Mesendoderm (in vitro differentiated cells): ENCODE data around the gene WDR37.

Source experiments
- DNase-seq: peaks from one replicate; pipeline ENCODE4 v3.0.0; 2013
- H2AK5ac ChIP-seq: 2 replicates; pipeline ENCODE4 v1.6.1; 2013; ENCODE audit warnings: low read length, inconsistent platforms
- H2BK120ac ChIP-seq: 2 replicates; pipeline ENCODE4 v1.6.1; 2013; ENCODE audit warnings: low read depth, mild to moderate bottlenecking, low read length, moderate library complexity, mixed read lengths
- H2BK15ac ChIP-seq: replicated peaks from 2 replicates; pipeline ENCODE4 v1.6.1; 2013; ENCODE audit warnings: low read depth, mild to moderate bottlenecking, moderate library complexity
- H2BK5ac ChIP-seq: 2 replicates; pipeline ENCODE4 v1.6.1; 2013; ENCODE audit warnings: low read length, inconsistent platforms
- H3K18ac ChIP-seq: 2 replicates; pipeline ENCODE4 v1.6.1; 2013; ENCODE audit warnings: mild to moderate bottlenecking, low read length, mixed read lengths
- H3K23ac ChIP-seq: one replicate; pipeline ENCODE4 v1.6.1; 2013; ENCODE audit warnings: low read length
- H3K27ac ChIP-seq: 2 replicates; pipeline ENCODE4 v1.5.1; 2013; ENCODE audit warnings: low read depth, mild to moderate bottlenecking, inconsistent platforms, low read length, moderate library complexity
- H3K27me3 ChIP-seq: 2 replicates; pipeline ENCODE4 v1.6.1; 2013; ENCODE audit warnings: low read length, control low read depth, mild to moderate bottlenecking, inconsistent platforms; ENCODE audit not compliant: insufficient read depth, poor library complexity
- H3K36me3 ChIP-seq: 2 replicates; pipeline ENCODE4 v1.6.1; 2013; ENCODE audit warnings: low read length, inconsistent platforms; ENCODE audit not compliant: control insufficient read depth, insufficient read depth
- H3K4ac ChIP-seq: one replicate; pipeline ENCODE4 v1.6.1; 2013; ENCODE audit warnings: low read depth, mild to moderate bottlenecking, low read length, moderate library complexity
- H3K4me1 ChIP-seq: 2 replicates; pipeline ENCODE4 v1.6.1; 2013; ENCODE audit warnings: low read depth, low read length, inconsistent platforms; ENCODE audit not compliant: control insufficient read depth
- H3K4me2 ChIP-seq: 2 replicates; pipeline ENCODE4 v1.6.1; 2013; ENCODE audit warnings: low read length
- H3K4me3 ChIP-seq: 2 replicates; pipeline ENCODE4 v1.5.1; 2013; ENCODE audit warnings: mild to moderate bottlenecking, low read length
- H3K56ac ChIP-seq: one replicate; pipeline ENCODE4 v1.6.1; 2013; ENCODE audit warnings: low read length
- H3K79me1 ChIP-seq: 2 replicates; pipeline ENCODE4 v1.6.1; 2013; ENCODE audit warnings: low read length, inconsistent platforms
- H3K79me2 ChIP-seq: 2 replicates; pipeline ENCODE4 v1.6.1; 2013; ENCODE audit warnings: mild to moderate bottlenecking, low read length; ENCODE audit not compliant: control insufficient read depth, insufficient read depth
- H3K9ac ChIP-seq: 2 replicates; pipeline ENCODE4 v1.6.1; 2013; ENCODE audit warnings: low read length, inconsistent platforms
- H4K5ac ChIP-seq: one replicate; pipeline ENCODE4 v1.6.1; 2013; ENCODE audit warnings: low read length
- H4K8ac ChIP-seq: one replicate; pipeline ENCODE4 v1.6.1; 2013; ENCODE audit warnings: low read depth, mild to moderate bottlenecking, control low read depth, low read length, moderate library complexity
- WGBS: extraction: QIAGEN DNeasy Blood & Tissue Kit; methylation state at CpG from one replicate; pipeline ENCODE4 v1.1.7; 2013; ENCODE audit warnings: low lambda C conversion rate, missing lambda C conversion rate; ENCODE audit not compliant: insufficient coverage; ENCODE audit errors: extremely low coverage; 5-methylcytosine and 5-hydroxymethylcytosine counted together

The WDR37 gene

DNA sequence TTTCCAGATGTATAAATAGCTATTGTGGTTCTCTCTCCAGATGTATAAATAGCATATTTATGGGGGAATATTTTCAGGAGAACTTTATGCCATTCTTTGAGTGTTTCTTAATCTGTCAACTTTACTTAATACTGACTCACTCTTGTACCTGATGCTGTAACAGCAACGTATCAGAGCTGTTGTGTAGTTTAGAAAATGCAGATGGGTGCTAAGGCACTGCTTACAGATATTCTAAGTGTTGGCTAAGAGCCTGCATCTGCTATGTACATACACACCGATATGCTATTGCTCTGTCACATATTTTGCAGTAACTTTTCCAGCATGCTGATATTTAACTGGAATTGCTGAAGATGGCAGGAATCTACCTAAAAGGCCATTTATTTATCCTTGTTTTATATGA lies 71.9 kb downstream of the WDR37 start:
- H3K23ac ChIP-seq: no peak overlapping the region
- no peak overlapping the region for H3K4me2 ChIP-seq
- no peaks in the 10 kb centered on the region for H3K79me2 ChIP-seq
- H3K18ac ChIP-seq: no peak overlapping the region
- H3K56ac ChIP-seq: no peak overlapping the region
- no peak overlapping the region for H4K5ac ChIP-seq
- H3K79me1 ChIP-seq: no peaks in the 10 kb centered on the region
- H3K4me3 ChIP-seq: no peak overlapping the region
- no peak overlapping the region for H2BK5ac ChIP-seq
- H3K27me3 ChIP-seq: no peaks in the 10 kb centered on the region
- H3K9ac ChIP-seq: no peak overlapping the region
- H3K4ac ChIP-seq: no peak overlapping the region
- H4K8ac ChIP-seq: no peak overlapping the region
- no peak overlapping the region for H3K27ac ChIP-seq
- DNase-seq: no peak
- no peaks in the 10 kb centered on the region for H3K4me1 ChIP-seq
- H2BK15ac ChIP-seq: no peak overlapping the region
- peaks cover 5% of the 10 kb centered on the region for H3K36me3 ChIP-seq
- WGBS: no CpG with 5 or more reads among the region's 2 CpGs
- no peak overlapping the region for H2AK5ac ChIP-seq
- H2BK120ac ChIP-seq: no peak overlapping the region

DNA sequence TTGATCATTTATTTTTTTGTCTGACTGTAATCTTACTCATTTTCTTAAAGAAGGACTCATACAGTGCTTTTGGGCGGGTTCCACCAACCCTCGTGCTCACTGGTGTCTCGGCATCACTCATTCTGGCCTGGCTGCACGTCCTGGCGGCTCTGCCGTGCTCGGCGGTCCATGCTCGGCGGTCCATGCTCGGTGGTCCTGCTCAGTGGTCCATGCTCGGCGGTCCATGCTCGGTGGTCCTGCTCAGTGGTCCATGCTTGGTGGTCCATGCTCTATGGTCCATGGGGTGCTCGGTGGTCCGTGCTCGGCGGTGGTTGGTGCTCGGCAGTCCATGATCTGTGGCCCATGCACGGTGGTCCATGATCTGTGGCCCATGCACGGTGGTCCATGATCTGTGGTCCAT lies 72.5 kb downstream of the WDR37 start:
- H3K4ac ChIP-seq: no peak overlapping the region
- H3K79me1 ChIP-seq: no peaks in the 10 kb centered on the region
- H3K4me3 ChIP-seq: no peak overlapping the region
- no peak overlapping the region for H2AK5ac ChIP-seq
- peaks cover 5% of the 10 kb centered on the region for H3K36me3 ChIP-seq
- H2BK15ac ChIP-seq: no peak overlapping the region
- H2BK5ac ChIP-seq: no peak overlapping the region
- H4K8ac ChIP-seq: no peak overlapping the region
- WGBS: no CpG with 5 or more reads among the region's 21 CpGs
- H3K9ac ChIP-seq: no peak overlapping the region
- H3K4me1 ChIP-seq: no peaks in the 10 kb centered on the region
- DNase-seq: no peak
- no peak overlapping the region for H3K4me2 ChIP-seq
- no peak overlapping the region for H3K23ac ChIP-seq
- H3K27me3 ChIP-seq: no peaks in the 10 kb centered on the region
- H3K18ac ChIP-seq: no peak overlapping the region
- no peak overlapping the region for H4K5ac ChIP-seq
- no peak overlapping the region for H3K56ac ChIP-seq
- no peak overlapping the region for H2BK120ac ChIP-seq
- H3K27ac ChIP-seq: no peak overlapping the region
- H3K79me2 ChIP-seq: no peaks in the 10 kb centered on the region

DNA sequence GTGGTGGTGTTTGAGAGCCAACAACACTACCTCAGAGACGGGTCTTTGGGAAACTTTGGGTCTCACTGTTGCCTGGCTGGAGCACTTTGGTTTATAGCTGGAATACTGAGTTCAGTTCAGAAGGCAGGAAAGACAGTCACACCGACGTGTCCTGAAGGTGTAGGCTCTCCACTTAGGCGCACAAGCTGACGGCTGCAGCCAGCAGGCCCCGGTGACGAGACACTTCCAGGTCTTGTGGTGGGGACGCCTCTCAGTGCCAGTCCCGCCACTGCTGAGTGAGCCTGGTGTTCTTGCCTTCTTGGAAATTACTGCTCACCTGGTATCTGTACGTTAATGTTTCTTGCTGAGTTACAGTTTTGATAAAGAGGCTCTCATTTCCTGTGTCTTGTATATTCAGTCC lies 74.0 kb downstream of the WDR37 start:
- Histone ChIP-seq H4K5ac (no peak overlapping the region), H3K9ac (no peak overlapping the region), H3K27ac (no peak overlapping the region), H2AK5ac (no peak overlapping the region), H4K8ac (no peak overlapping the region), H3K4me2 (no peak overlapping the region), H3K4me1 (no peaks in the 10 kb centered on the region), H2BK5ac (no peak overlapping the region), H2BK15ac (no peak overlapping the region), H3K23ac (no peak overlapping the region), H3K4me3 (no peak overlapping the region), H3K4ac (no peak overlapping the region), H3K56ac (no peak overlapping the region), H3K18ac (no peak overlapping the region), H2BK120ac (no peak overlapping the region), H3K36me3 (peaks cover 2% of the 10 kb centered on the region), H3K27me3 (no peaks in the 10 kb centered on the region), H3K79me1 (no peaks in the 10 kb centered on the region), H3K79me2 (no peaks in the 10 kb centered on the region)
- no CpG with 5 or more reads among the region's 10 CpGs for WGBS
- DNase-seq: no peak

DNA sequence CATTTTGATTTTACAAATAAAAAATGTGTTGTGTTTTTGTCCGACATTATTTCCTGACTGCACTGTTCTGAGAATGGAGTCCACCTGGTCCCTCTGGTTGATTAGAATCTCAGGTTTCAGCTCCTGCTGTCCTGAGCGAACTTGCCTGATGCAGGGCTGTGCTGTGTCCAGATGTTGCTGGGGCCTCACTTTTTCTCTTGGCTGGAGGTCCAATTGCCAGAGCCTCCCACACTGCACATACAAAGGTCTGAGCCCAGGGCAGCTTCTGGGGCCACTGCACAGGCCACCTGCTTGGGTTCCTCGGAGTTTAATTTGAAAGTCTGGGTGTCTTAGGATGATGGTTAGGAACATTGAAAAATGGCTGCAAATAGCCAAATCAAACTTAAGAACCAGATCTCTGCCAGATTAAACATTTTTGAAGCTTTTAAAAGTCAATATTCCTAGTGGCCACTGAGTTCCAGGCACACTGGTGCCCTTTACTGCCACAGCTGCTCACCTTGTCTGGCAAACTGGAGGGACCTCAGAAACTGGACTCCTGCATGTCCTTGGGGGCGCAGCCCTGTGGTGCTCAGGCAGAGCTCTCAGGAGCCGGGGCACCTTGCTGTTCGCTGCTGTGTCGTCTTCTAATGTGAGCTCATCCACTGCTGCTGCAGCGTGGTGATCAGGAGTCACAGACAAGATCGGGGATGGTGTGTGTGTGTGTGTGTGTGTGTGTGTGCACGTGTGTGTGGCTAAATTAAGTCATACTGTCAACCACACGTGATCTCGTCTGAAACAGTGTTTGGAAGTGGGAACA lies 75.0 kb downstream of the WDR37 start:
- Histone ChIP-seq H4K8ac (no peak overlapping the region), H3K9ac (no peak overlapping the region), H3K23ac (no peak overlapping the region), H3K4ac (no peak overlapping the region), H3K4me3 (no peak overlapping the region), H3K79me2 (no peaks in the 10 kb centered on the region), H3K4me1 (no peaks in the 10 kb centered on the region), H2BK5ac (no peak overlapping the region), H4K5ac (no peak overlapping the region), H3K56ac (no peak overlapping the region), H3K27me3 (no peaks in the 10 kb centered on the region), H3K4me2 (no peak overlapping the region), H3K27ac (no peak overlapping the region), H2AK5ac (no peak overlapping the region), H3K18ac (no peak overlapping the region), H3K79me1 (no peaks in the 10 kb centered on the region), H2BK15ac (no peak overlapping the region), H2BK120ac (no peak overlapping the region), H3K36me3 (peaks cover 2% of the 10 kb centered on the region)
- no CpG with 5 or more reads among the region's 12 CpGs for WGBS
- DNase-seq: no peak

DNA sequence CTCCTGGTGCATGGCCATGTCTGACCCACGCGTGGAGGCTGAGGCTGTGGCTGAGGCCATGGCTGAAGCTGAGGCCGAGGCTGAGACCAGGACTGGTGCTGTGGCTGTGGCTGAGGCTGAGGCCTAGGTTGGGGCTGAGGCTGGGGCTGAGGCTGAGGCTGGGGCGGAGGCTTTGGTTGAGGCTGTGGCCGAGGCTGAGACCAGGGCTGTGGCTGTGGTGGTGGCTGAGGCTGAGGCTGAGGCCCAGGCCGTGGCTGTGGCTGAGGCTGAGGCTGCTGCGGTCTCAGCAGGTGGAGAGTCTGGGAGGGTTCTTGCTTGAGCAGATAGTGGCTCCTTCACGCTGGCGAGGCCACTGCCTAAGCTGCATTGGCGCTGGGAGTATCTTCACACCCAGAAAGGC lies 76.4 kb downstream of the WDR37 start:
- Histone ChIP-seq H2AK5ac (no peak overlapping the region), H3K9ac (no peak overlapping the region), H3K4ac (no peak overlapping the region), H3K4me1 (no peaks in the 10 kb centered on the region), H3K56ac (no peak overlapping the region), H4K5ac (no peak overlapping the region), H3K36me3 (peaks cover 2% of the 10 kb centered on the region), H3K4me3 (no peak overlapping the region), H3K4me2 (no peak overlapping the region), H3K18ac (no peak overlapping the region), H3K27ac (no peak overlapping the region), H3K23ac (no peak overlapping the region), H3K79me1 (no peaks in the 10 kb centered on the region), H3K27me3 (no peaks in the 10 kb centered on the region), H2BK15ac (no peak overlapping the region), H4K8ac (no peak overlapping the region), H3K79me2 (no peaks in the 10 kb centered on the region), H2BK5ac (no peak overlapping the region), H2BK120ac (no peak overlapping the region)
- WGBS: no CpG with 5 or more reads among the region's 10 CpGs
- DNase-seq: no peak

DNA sequence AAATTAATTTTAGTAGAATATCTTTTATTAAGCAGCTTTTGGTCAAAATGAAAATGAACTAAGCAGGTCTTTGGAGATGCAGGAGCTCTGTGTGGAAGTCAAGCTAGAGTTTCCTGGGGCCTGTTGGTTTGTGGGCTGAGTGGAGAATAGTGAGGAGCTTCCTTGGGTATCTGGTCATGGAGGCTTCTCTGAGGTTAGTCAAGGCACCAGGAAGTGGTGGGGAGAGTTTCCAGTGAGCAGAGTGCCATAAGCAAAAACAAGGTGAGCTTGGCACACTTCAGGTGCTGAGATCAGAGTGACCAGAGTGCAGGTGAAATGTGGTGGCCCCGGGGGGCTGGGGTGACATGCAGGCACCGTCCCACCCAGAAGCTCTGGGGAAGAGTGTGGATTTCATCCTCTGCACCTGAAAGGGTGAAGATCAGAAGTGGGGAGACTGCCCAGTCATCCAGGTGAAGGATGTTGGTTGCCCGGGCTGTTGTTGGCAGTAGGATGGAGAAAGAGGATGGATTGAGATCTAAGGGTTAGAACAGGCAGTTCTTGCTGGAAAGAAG lies 77.4 kb downstream of the WDR37 start:
- no peak overlapping the region for H3K9ac ChIP-seq
- no peak overlapping the region for H2BK5ac ChIP-seq
- no peak overlapping the region for H4K8ac ChIP-seq
- H2AK5ac ChIP-seq: no peak overlapping the region
- H3K4me2 ChIP-seq: no peak overlapping the region
- no peak overlapping the region for H3K56ac ChIP-seq
- H2BK120ac ChIP-seq: no peak overlapping the region
- H3K4ac ChIP-seq: no peak overlapping the region
- peaks cover 2% of the 10 kb centered on the region for H3K36me3 ChIP-seq
- no peaks in the 10 kb centered on the region for H3K4me1 ChIP-seq
- no CpG with 5 or more reads among the region's 3 CpGs for WGBS
- no peaks in the 10 kb centered on the region for H3K27me3 ChIP-seq
- no peak for DNase-seq
- H3K4me3 ChIP-seq: no peak overlapping the region
- no peaks in the 10 kb centered on the region for H3K79me2 ChIP-seq
- no peak overlapping the region for H3K23ac ChIP-seq
- no peak overlapping the region for H4K5ac ChIP-seq
- H2BK15ac ChIP-seq: no peak overlapping the region
- H3K27ac ChIP-seq: no peak overlapping the region
- no peak overlapping the region for H3K18ac ChIP-seq
- H3K79me1 ChIP-seq: no peaks in the 10 kb centered on the region
